K562 (cell line): ENCODE results near the gene DNAJC18. TPM values are rescaled to one million over a fixed set of nuclear protein-coding genes. Genes with fewer than 3 reads are reported as not detected.

Experiments used
- CC2D1A ChIP-seq: fragments of 450-650 bp; IDR thresholded peaks from 2 replicates; pipeline ENCODE4 v1.6.1; 2017; ENCODE audit warnings: mild to moderate bottlenecking
- CEBPB ChIP-seq: fragments of 450-650 bp; IDR thresholded peaks from 2 replicates; pipeline ENCODE4 v1.6.1; 2016; ENCODE audit warnings: missing genetic modification characterization, missing compliant biosample characterization
- ELF1 ChIP-seq: fragments of 200-800 bp; sonication (Bioruptor generic); IDR thresholded peaks from 2 replicates; pipeline ENCODE4 v1.6.1; 2016; ENCODE audit warnings: missing genetic modification characterization, missing compliant biosample characterization
- ETS1 ChIP-seq: conservative IDR thresholded peaks from 2 replicates; pipeline ENCODE4 v1.6.1; 2011; ENCODE audit warnings: low read depth, mild to moderate bottlenecking, low read length; ENCODE audit not compliant: control insufficient read depth
- HOXB6 ChIP-seq: fragments of 250-450 bp; sonication (Bioruptor Pico); IDR thresholded peaks from 2 replicates; pipeline ENCODE4 v1.5.1; 2022; ENCODE audit warnings: mild to moderate bottlenecking, borderline replicate concordance
- JUN ChIP-seq, 2 experiments: sonication (generic) in 1 of 2; formaldehyde crosslinking in 1 of 2; IDR thresholded peaks; 2 replicates each; pipeline versions ENCODE4 v1.6.1 to v1.8.0; 2012 to 2022; ENCODE audit warnings: borderline replicate concordance in 2 of 2, mild to moderate bottlenecking in 2 of 2, improper control_type of control experiment in 1 of 2, low read depth in 1 of 2, low read length in 1 of 2, missing genetic modification reagents in 1 of 2
- MXI1 ChIP-seq: IDR thresholded peaks from 2 replicates; pipeline ENCODE4 v1.6.1; 2011; ENCODE audit warnings: low read depth, mild to moderate bottlenecking, improper control_type of control experiment, low read length
- NR2C2 ChIP-seq, 2 experiments: fragments of 200-800 bp in 1 of 2; sonication (Bioruptor generic) in 1 of 2; sonication (generic) in 1 of 2; formaldehyde crosslinking in 1 of 2; IDR thresholded peaks; 2 replicates each; pipeline versions ENCODE4 v1.6.1 to v1.8.0; 2016 to 2022; ENCODE audit warnings: mild to moderate bottlenecking in 1 of 2, missing compliant biosample characterization in 1 of 2, missing genetic modification characterization in 1 of 2, missing genetic modification reagents in 1 of 2
- OTX1 ChIP-seq: fragments of 450-650 bp; formaldehyde crosslinking; IDR thresholded peaks from 2 replicates; pipeline ENCODE4 v1.4.0; 2022; ENCODE audit warnings: mild to moderate bottlenecking
- RBM22 ChIP-seq: fragments of 200-400 bp; formaldehyde crosslinking; IDR thresholded peaks from 2 replicates; pipeline ENCODE4 v1.6.1; 2018; ENCODE audit warnings: low read length, low read depth; ENCODE audit not compliant: poor library complexity, severe bottlenecking
- SMAD1 ChIP-seq: fragments of 150-350 bp; IDR thresholded peaks from 2 replicates; pipeline ENCODE4 v1.6.1; 2014; ENCODE audit warnings: low read length, low read depth; ENCODE audit not compliant: partially characterized antibody
- TRIM25 ChIP-seq: fragments of 450-650 bp; IDR thresholded peaks from 2 replicates; pipeline ENCODE4 v1.7.0; 2016; ENCODE audit warnings: borderline replicate concordance
- ZNF133 ChIP-seq: fragments of 250-450 bp; sonication (Bioruptor Pico); IDR thresholded peaks from 2 replicates; pipeline ENCODE4 v1.4.0; 2020; ENCODE audit warnings: mild to moderate bottlenecking
- ZNF232 ChIP-seq: sonication (generic); formaldehyde crosslinking; IDR thresholded peaks from 2 replicates; pipeline ENCODE4 v1.8.0; 2022; ENCODE audit warnings: mild to moderate bottlenecking, missing genetic modification reagents
- ZNF395 ChIP-seq: fragments of 200-800 bp; sonication (Bioruptor generic); IDR thresholded peaks from 2 replicates; pipeline ENCODE4 v1.6.1; 2017; ENCODE audit warnings: missing genetic modification characterization, missing compliant biosample characterization
- ZNF592 ChIP-seq: fragments of 450-650 bp; IDR thresholded peaks from 2 replicates; pipeline ENCODE4 v1.6.1; 2017; ENCODE audit warnings: antibody characterized with exemption, mild to moderate bottlenecking
- ZNF785 ChIP-seq: fragments of 250-450 bp; sonication (Bioruptor Pico); IDR thresholded peaks from 2 replicates; pipeline ENCODE4 v1.4.0; 2020; ENCODE audit warnings: mild to moderate bottlenecking
- polyA plus RNA-seq, 8 experiments: library from polyadenylated mRNA; depleted of rRNA in 4 of 8; stranded (reverse) in 5 of 8; unstranded in 3 of 8; fragments of >200 nt; fragmentation: Nextera tagmentation in 2 of 8; fragmentation: Illumina TruSeq in 1 of 8; extraction: Ambion mirVana in 2 of 8; extraction: Trizol in 1 of 8; gene quantifications; 2 replicates each; pipeline versions ENCODE4 v1.2.1 to v1.2.3, GENCODE V29; 2011 to 2014; ENCODE audit warnings: inconsistent platforms in 1 of 8, missing spikeins in 1 of 8
- total RNA-seq, 7 experiments: library from RNA; depleted of rRNA in 6 of 7; stranded (reverse); fragments of >200 nt in 6 of 7; fragmentation: Illumina TruSeq in 2 of 7; extraction: Trizol in 2 of 7; gene quantifications; 2 replicates each; pipeline versions ENCODE4 v1.2.1 to v1.2.3, GENCODE V29; 2011 to 2021; ENCODE audit warnings: low replicate concordance in 1 of 7

DNAJC18 gene
- total and polyA plus RNA-seq, 9 of the 15 experiments (the other 6 are each of a cell fraction or from before 2014, with no cell fraction given) = 1.5 to 13.3 (median 7.5) TPM

- 0 out of 2 replicates have a peak, but pooled peaks have one; percentile 33 for TF ChIP-seq OTX1
- no peak for TF ChIP-seq HOXB6
- TF ChIP-seq RBM22 = peak; percentile 56
- TF ChIP-seq CC2D1A = peak; percentile 99
- peak; percentile 81 for TF ChIP-seq ELF1 (tag)
- peak; percentile 74; the same call in 1 of the 2 replicates for TF ChIP-seq MXI1
- no peak for TF ChIP-seq ZNF133 (CRISPR knock-in tag)
- no peak for TF ChIP-seq TRIM25
- no peak for TF ChIP-seq NR2C2 (CRISPR knock-in tag; IDR thresholded peaks at IDR 0.05)
- peak; percentile 65 for TF ChIP-seq NR2C2 (tag; IDR thresholded peaks at IDR 0.05)
- TF ChIP-seq ZNF395 (CRISPR knock-in tag) = no peak
- peak; percentile 86 for TF ChIP-seq ZNF592
- no peak for TF ChIP-seq ZNF785 (CRISPR knock-in tag)
- peak; percentile 7; the same call in 1 of the 2 replicates for TF ChIP-seq JUN (IDR thresholded peaks at IDR 0.05; ENCODE audit: borderline replicate concordance, low read depth, low read length)
- no peak for TF ChIP-seq JUN (CRISPR knock-in tag; IDR thresholded peaks at IDR 0.05; ENCODE audit: borderline replicate concordance)
- peak; percentile 22 for TF ChIP-seq SMAD1
- no peak for TF ChIP-seq CEBPB (tag)
- no peak for TF ChIP-seq ZNF232 (CRISPR knock-in tag)
- TF ChIP-seq ETS1 = peak; percentile 46; the same call in 1 of the 2 replicates
Measured at GRCh38 chr5:139403787-139404483, 35.4 kb downstream of the DNAJC18 start, which contains the start of gene SPATA24 (continued).
